ENCODE measurements around the gene MMEL1. TPM values are rescaled to one million over a fixed set of nuclear protein-coding genes. Genes with fewer than 3 reads are reported as not detected.
"Not testable (repeated sequence)": the region's sequence is repeated elsewhere in the genome, so short reads cannot be mapped to it uniquely, and the experiment has no call there.

The MMEL1 gene, protein sequence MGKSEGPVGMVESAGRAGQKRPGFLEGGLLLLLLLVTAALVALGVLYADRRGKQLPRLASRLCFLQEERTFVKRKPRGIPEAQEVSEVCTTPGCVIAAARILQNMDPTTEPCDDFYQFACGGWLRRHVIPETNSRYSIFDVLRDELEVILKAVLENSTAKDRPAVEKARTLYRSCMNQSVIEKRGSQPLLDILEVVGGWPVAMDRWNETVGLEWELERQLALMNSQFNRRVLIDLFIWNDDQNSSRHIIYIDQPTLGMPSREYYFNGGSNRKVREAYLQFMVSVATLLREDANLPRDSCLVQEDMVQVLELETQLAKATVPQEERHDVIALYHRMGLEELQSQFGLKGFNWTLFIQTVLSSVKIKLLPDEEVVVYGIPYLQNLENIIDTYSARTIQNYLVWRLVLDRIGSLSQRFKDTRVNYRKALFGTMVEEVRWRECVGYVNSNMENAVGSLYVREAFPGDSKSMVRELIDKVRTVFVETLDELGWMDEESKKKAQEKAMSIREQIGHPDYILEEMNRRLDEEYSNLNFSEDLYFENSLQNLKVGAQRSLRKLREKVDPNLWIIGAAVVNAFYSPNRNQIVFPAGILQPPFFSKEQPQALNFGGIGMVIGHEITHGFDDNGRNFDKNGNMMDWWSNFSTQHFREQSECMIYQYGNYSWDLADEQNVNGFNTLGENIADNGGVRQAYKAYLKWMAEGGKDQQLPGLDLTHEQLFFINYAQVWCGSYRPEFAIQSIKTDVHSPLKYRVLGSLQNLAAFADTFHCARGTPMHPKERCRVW
- total RNA-seq = 0.22 TPM in 1 of 2 replicates, not detected in the other
- total RNA-seq (2013) = 0.30 TPM
- not detected in 2 replicates for polyA plus RNA-seq
- 1.8 TPM in 1 of 2 replicates, not detected in the other for polyA minus RNA-seq

DNA sequence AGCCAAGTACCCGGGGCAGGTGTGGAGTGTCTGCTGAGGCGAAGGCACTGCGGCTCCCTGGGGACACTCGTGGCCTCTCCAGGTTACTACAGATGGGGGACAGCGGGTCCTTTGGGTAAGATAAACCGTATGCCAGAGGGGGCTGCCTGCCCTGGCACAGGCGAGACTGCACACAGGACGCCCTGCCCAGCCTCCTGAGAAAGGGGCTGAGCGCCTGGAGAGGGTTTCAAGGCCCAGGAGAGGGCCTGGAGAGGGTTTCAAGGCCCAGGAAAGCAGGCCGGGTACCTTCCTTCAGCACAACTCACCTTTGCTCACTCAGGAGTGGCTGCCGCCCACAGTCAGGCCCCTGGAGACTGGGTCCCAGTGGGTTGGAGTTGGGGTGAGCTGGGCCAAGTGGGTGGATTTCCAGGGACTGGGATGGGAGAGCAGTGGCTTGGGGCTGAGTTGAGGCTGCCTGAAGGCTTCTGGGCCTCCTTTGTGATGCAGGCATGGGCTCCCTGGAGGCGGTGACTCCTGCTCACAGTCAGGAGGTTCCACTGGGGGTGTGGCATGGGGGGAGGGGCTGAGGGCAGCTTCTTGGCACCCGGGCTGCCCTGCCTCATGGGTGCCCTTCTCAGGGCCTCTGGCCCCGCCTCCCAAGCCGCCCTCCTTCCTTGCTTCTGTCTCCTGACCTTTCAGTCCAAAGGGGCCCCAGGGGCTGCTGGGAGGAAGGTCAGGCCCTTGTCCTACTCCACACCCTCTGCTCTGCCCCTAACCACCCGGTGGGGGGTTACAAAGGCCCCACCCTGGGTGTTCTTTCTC, at the start of gene MMEL1:
Gene MMEL1, minus strand, starts transcription at position 456 of the 801 bp plus-strand sequence. CDS start 3,532 bp downstream, outside the sequence.
- Histone ChIP-seq H3K36me3 (replicated peaks in 1 of 2; ENCODE audit: control extremely low read depth in 1 of 2, control insufficient read depth in 1 of 2, extremely low read depth in 1 of 2, insufficient read depth in 2 of 2, low read length in 1 of 2) (no peaks in the 10 kb centered on the region), H3K79me2 (ENCODE audit: control insufficient read depth, insufficient read depth, low read length) (no peaks in the 10 kb centered on the region), H3K27me3 (replicated peaks in 1 of 4; ENCODE audit: control extremely low read depth in 1 of 4, control insufficient read depth in 3 of 4, insufficient read depth in 4 of 4, low read length in 3 of 4) (peaks cover 0 to 41% (median 11%) of the 10 kb centered on the region in 4 experiments), H3K4me1 (ENCODE audit: control insufficient read depth in 2 of 2, insufficient read depth in 2 of 2, low read length in 2 of 2) (peaks cover 8 to 10% of the 10 kb centered on the region in 2 donors), H3K9me3 (ENCODE audit: control extremely low read depth in 1 of 3, control insufficient read depth in 2 of 3, insufficient read depth in 1 of 3, low read length in 2 of 3) (peaks cover 0 to 50% (median 10%) of the 10 kb centered on the region in 3 donors), H3K4me3 (ENCODE audit: control extremely low read depth in 1 of 5, extremely low read depth in 1 of 5, insufficient read depth in 1 of 5, low read depth in 2 of 5, low read length in 4 of 5) (no peak within 1 kb of the TSS), H4K20me1 (ENCODE audit: control insufficient read depth, insufficient read depth, low read length, poor library complexity, severe bottlenecking) (no peaks in the 10 kb centered on the region), H3K27ac (ENCODE audit: low read length in 2 of 2) (no peak within 1 kb of the TSS), H2AFZ (ENCODE audit: insufficient read depth, low read depth, low read length, poor library complexity, severe bottlenecking) (no peak within 1 kb of the TSS), H3K4me2 (replicated peaks; ENCODE audit: low read depth, low read length, poor library complexity, severe bottlenecking) (no peak within 1 kb of the TSS), H3K9ac (ENCODE audit: low read length) (no peak within 1 kb of the TSS)
- peaks cover 8% of the 10 kb centered on the region for H3K4me1 Mint-ChIP-seq
- intact Hi-C loops (cut with micrococcal nuclease) = no loop called here
- ChIA-PET CTCF (no interaction called here), POLR2A (no interaction called here)
- 58% methylated on average over 11 of the region's 16 CpGs for WGBS (ENCODE audit: insufficient coverage)
- ATAC-seq (ENCODE audit: low read depth) (no peak), DNase-seq (no peak)
- peaks cover 7% of the 10 kb centered on the region for H3K9me3 Mint-ChIP-seq (ENCODE audit: insufficient read depth)
- TF ChIP-seq CTCF (IDR thresholded peaks at IDR 0.05) (no peak), EZH2 (IDR thresholded peaks at IDR 0.05; ENCODE audit: borderline replicate concordance, insufficient read depth, low read depth, low read length, poor library complexity, severe bottlenecking) (no peak)
- peaks cover 21% of the 10 kb centered on the region for H3K27me3 Mint-ChIP-seq
- H3K4me3 Mint-ChIP-seq = no peak within 1 kb of the TSS
- no peak within 1 kb of the TSS for H3K27ac Mint-ChIP-seq

DNA sequence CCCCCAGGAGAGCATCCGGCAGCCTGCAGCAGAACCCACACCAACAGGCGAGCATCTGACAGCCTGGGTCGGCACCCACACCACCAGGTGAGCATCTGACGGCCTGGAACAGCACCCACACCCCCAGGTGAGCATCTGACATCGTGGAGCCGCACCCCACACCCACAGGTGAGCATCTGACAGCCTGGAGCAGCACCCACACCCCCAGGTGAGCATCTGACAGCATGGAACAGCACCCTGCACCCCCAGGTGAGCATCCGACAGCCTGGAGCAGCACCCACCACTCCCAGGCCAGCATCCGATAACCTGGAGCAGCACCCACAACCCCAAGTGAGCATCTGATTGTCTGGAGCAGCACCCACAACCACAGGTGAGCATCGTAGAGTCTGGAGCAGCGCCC, 43.9 kb upstream of the MMEL1 start:
- H3K4me3 Mint-ChIP-seq; H3K9me3 Mint-ChIP-seq (ENCODE audit: insufficient read depth); H3K27ac Mint-ChIP-seq; H3K4me1 ChIP-seq (ENCODE audit: control insufficient read depth in 2 of 2, insufficient read depth in 2 of 2, low read length in 2 of 2); H3K27ac ChIP-seq (ENCODE audit: low read length in 2 of 2); intact Hi-C loops (cut with micrococcal nuclease); H3K79me2 ChIP-seq (ENCODE audit: control insufficient read depth, insufficient read depth, low read length); H3K4me1 Mint-ChIP-seq; ATAC-seq (ENCODE audit: low read depth); H3K27me3 Mint-ChIP-seq; H3K27me3 ChIP-seq (replicated peaks in 1 of 4; ENCODE audit: control extremely low read depth in 1 of 4, control insufficient read depth in 3 of 4, insufficient read depth in 4 of 4, low read length in 3 of 4); POLR2A ChIA-PET; H3K9me3 ChIP-seq (ENCODE audit: control extremely low read depth in 1 of 3, control insufficient read depth in 2 of 3, insufficient read depth in 1 of 3, low read length in 2 of 3); H4K20me1 ChIP-seq (ENCODE audit: control insufficient read depth, insufficient read depth, low read length, poor library complexity, severe bottlenecking); DNase-seq; CTCF ChIA-PET; H3K4me3 ChIP-seq (ENCODE audit: control extremely low read depth in 1 of 5, extremely low read depth in 1 of 5, insufficient read depth in 1 of 5, low read depth in 2 of 5, low read length in 4 of 5); H3K4me2 ChIP-seq (replicated peaks; ENCODE audit: low read depth, low read length, poor library complexity, severe bottlenecking); H2AFZ ChIP-seq (ENCODE audit: insufficient read depth, low read depth, low read length, poor library complexity, severe bottlenecking); H3K9ac ChIP-seq (ENCODE audit: low read length); H3K36me3 ChIP-seq (replicated peaks in 1 of 2; ENCODE audit: control extremely low read depth in 1 of 2, control insufficient read depth in 1 of 2, extremely low read depth in 1 of 2, insufficient read depth in 2 of 2, low read length in 1 of 2): not testable (repeated sequence)
- WGBS (ENCODE audit: insufficient coverage) = no CpG with 5 or more reads among the region's 10 CpGs

- H3K4me3 ChIP-seq (ENCODE audit: control extremely low read depth in 1 of 5, extremely low read depth in 1 of 5, insufficient read depth in 1 of 5, low read depth in 2 of 5, low read length in 4 of 5); H3K27me3 ChIP-seq (replicated peaks in 1 of 4; ENCODE audit: control extremely low read depth in 1 of 4, control insufficient read depth in 3 of 4, insufficient read depth in 4 of 4, low read length in 3 of 4); H3K4me2 ChIP-seq (replicated peaks; ENCODE audit: low read depth, low read length, poor library complexity, severe bottlenecking); DNase-seq; H3K4me3 Mint-ChIP-seq; H3K79me2 ChIP-seq (ENCODE audit: control insufficient read depth, insufficient read depth, low read length); intact Hi-C loops (cut with micrococcal nuclease); H3K27me3 Mint-ChIP-seq; H3K27ac Mint-ChIP-seq; H3K36me3 ChIP-seq (replicated peaks in 1 of 2; ENCODE audit: control extremely low read depth in 1 of 2, control insufficient read depth in 1 of 2, extremely low read depth in 1 of 2, insufficient read depth in 2 of 2, low read length in 1 of 2); H2AFZ ChIP-seq (ENCODE audit: insufficient read depth, low read depth, low read length, poor library complexity, severe bottlenecking); ATAC-seq (ENCODE audit: low read depth); H4K20me1 ChIP-seq (ENCODE audit: control insufficient read depth, insufficient read depth, low read length, poor library complexity, severe bottlenecking); POLR2A ChIA-PET; H3K9ac ChIP-seq (ENCODE audit: low read length); H3K4me1 ChIP-seq (ENCODE audit: control insufficient read depth in 2 of 2, insufficient read depth in 2 of 2, low read length in 2 of 2); H3K4me1 Mint-ChIP-seq; H3K9me3 Mint-ChIP-seq (ENCODE audit: insufficient read depth); CTCF ChIA-PET; H3K27ac ChIP-seq (ENCODE audit: low read length in 2 of 2); H3K9me3 ChIP-seq (ENCODE audit: control extremely low read depth in 1 of 3, control insufficient read depth in 2 of 3, insufficient read depth in 1 of 3, low read length in 2 of 3): not testable (repeated sequence)
- 50% methylated on average over 1 of the region's 11 CpGs for WGBS (ENCODE audit: insufficient coverage)
Observed at GRCh38 chr1:2671656-2672055, 38.8 kb upstream of the MMEL1 start.

Measured in B cell (primary cell).